GM18951 (cell line): ENCODE results near the gene PARD3.

Source experiments
- POLR2A ChIP-seq: IDR thresholded peaks from 4 replicates; pipeline ENCODE4 v1.6.1; 2011; ENCODE audit warnings: mild to moderate bottlenecking; ENCODE audit not compliant: insufficient read length, insufficient read depth; ENCODE audit errors: extremely low read depth
- in situ Hi-C: fragments of 300-500 bp; cut with MboI; formaldehyde crosslinking; loops from one replicate; pipeline ENCODE4 v1.12.0; 2022; ENCODE audit warnings: low sequenced_read_pairs, mixed read lengths, inconsistent platforms; ENCODE audit not compliant: unreplicated experiment

The PARD3 gene

GRCh38 chr10:34121781-34122622 is 693.1 kb downstream of the PARD3 start:
- no peak for TF ChIP-seq POLR2A
- in situ Hi-C loops: no loop called here

- no peak for TF ChIP-seq POLR2A
- in situ Hi-C loops: no loop called here
These were observed 693.9 kb downstream of the PARD3 start for GRCh38 chr10:34121125-34121753.

- in situ Hi-C loops: no loop called here
- no peak for TF ChIP-seq POLR2A
These were observed 695.6 kb downstream of the PARD3 start for GRCh38 chr10:34119456-34119855.

- TF ChIP-seq POLR2A: no peak
- in situ Hi-C loops: no loop called here
These were observed 698.3 kb downstream of the PARD3 start for GRCh38 chr10:34116681-34117271.

GRCh38 chr10:34116220-34116641 is 698.9 kb downstream of the PARD3 start:
- no peak for TF ChIP-seq POLR2A
- in situ Hi-C loops: no loop called here

GRCh38 chr10:34114914-34115313 is 700.2 kb downstream of the PARD3 start:
- no peak for TF ChIP-seq POLR2A
- in situ Hi-C loops: no loop called here

- in situ Hi-C loops: no loop called here
- TF ChIP-seq POLR2A: no peak
These were observed 701.4 kb downstream of the PARD3 start for GRCh38 chr10:34113504-34114225.

GRCh38 chr10:34112171-34112782 is 702.8 kb downstream of the PARD3 start:
- in situ Hi-C loops: no loop called here
- no peak for TF ChIP-seq POLR2A

- TF ChIP-seq POLR2A: no peak
- in situ Hi-C loops: no loop called here
These were observed 703.9 kb downstream of the PARD3 start for GRCh38 chr10:34111179-34111578.

- in situ Hi-C loops: no loop called here
- no peak for TF ChIP-seq POLR2A
These were observed 705.0 kb downstream of the PARD3 start for GRCh38 chr10:34109952-34110702.

- TF ChIP-seq POLR2A: no peak
- in situ Hi-C loops: no loop called here
These were observed 705.6 kb downstream of the PARD3 start for GRCh38 chr10:34109495-34109894.
